ENCODE results near the gene OXSR1. TPM values are rescaled to one million over a fixed set of nuclear protein-coding genes. Genes with fewer than 3 reads are reported as not detected.

Gene OXSR1
- total and polyA plus RNA-seq, 3 experiments from 2014 or later = 16.4 to 60.0 (median 56.3) TPM

- no peaks in the 10 kb centered on the region for H3K9me3 ChIP-seq (ENCODE audit: low read length)
- H3K36me3 Mint-ChIP-seq = peaks cover 7 to 21% (median 9%) of the 10 kb centered on the region in 3 donors
- no peak overlapping the region for H3K4me3 ChIP-seq (ENCODE audit: low read length)
- ChIA-PET POLR2A (no interaction called here), CTCF (no interaction called here)
- no peaks in the 10 kb centered on the region for H3K4me1 Mint-ChIP-seq
- H3K27me3 Mint-ChIP-seq = no peaks in the 10 kb centered on the region
- H3K27me3 ChIP-seq (ENCODE audit: insufficient read depth, low read length, poor library complexity, severe bottlenecking) = no peaks in the 10 kb centered on the region
- no peaks in the 10 kb centered on the region for H3K36me3 ChIP-seq (ENCODE audit: insufficient read depth, low read length)
- H3K4me3 Mint-ChIP-seq = no peak overlapping the region
- H3K27ac ChIP-seq (ENCODE audit: low read depth, low read length) = no peak overlapping the region
- DNase-seq = no peak
- no peaks in the 10 kb centered on the region for H3K9me3 Mint-ChIP-seq
- H3K27ac Mint-ChIP-seq = no peak overlapping the region
- H3K4me1 ChIP-seq (ENCODE audit: insufficient read depth, low read length) = no peaks in the 10 kb centered on the region
These were observed 109.7 kb downstream of the OXSR1 start for GRCh38 chr3:38274864-38275649.

GRCh38 chr3:38275658-38276057, 110.3 kb downstream of the OXSR1 start:
- no peaks in the 10 kb centered on the region for H3K27me3 ChIP-seq (ENCODE audit: insufficient read depth, low read length, poor library complexity, severe bottlenecking)
- no peak overlapping the region for H3K4me3 Mint-ChIP-seq
- no peaks in the 10 kb centered on the region for H3K4me1 Mint-ChIP-seq
- H3K27ac ChIP-seq (ENCODE audit: low read depth, low read length) = no peak overlapping the region
- DNase-seq = no peak
- ChIA-PET POLR2A (no interaction called here), CTCF (no interaction called here)
- H3K27me3 Mint-ChIP-seq = no peaks in the 10 kb centered on the region
- peaks cover 3 to 19% (median 7%) of the 10 kb centered on the region in 3 donors for H3K36me3 Mint-ChIP-seq
- no peaks in the 10 kb centered on the region for H3K36me3 ChIP-seq (ENCODE audit: insufficient read depth, low read length)
- no peak overlapping the region for H3K27ac Mint-ChIP-seq
- H3K4me3 ChIP-seq (ENCODE audit: low read length) = no peak overlapping the region
- H3K9me3 ChIP-seq (ENCODE audit: low read length) = no peaks in the 10 kb centered on the region
- H3K9me3 Mint-ChIP-seq = no peaks in the 10 kb centered on the region
- no peaks in the 10 kb centered on the region for H3K4me1 ChIP-seq (ENCODE audit: insufficient read depth, low read length)

- ChIA-PET CTCF (no interaction called here), POLR2A (no interaction called here)
- H3K4me3 Mint-ChIP-seq = no peak overlapping the region
- H3K27ac Mint-ChIP-seq = no peak overlapping the region
- Histone ChIP-seq H3K36me3 (ENCODE audit: insufficient read depth, low read length) (no peaks in the 10 kb centered on the region), H3K9me3 (ENCODE audit: low read length) (no peaks in the 10 kb centered on the region), H3K4me1 (ENCODE audit: insufficient read depth, low read length) (no peaks in the 10 kb centered on the region), H3K27me3 (ENCODE audit: insufficient read depth, low read length, poor library complexity, severe bottlenecking) (no peaks in the 10 kb centered on the region), H3K27ac (ENCODE audit: low read depth, low read length) (no peak overlapping the region), H3K4me3 (ENCODE audit: low read length) (no peak overlapping the region)
- no peaks in the 10 kb centered on the region for H3K4me1 Mint-ChIP-seq
- peaks cover 0 to 17% (median 5%) of the 10 kb centered on the region in 3 donors for H3K36me3 Mint-ChIP-seq
- H3K9me3 Mint-ChIP-seq = no peaks in the 10 kb centered on the region
- DNase-seq = no peak
- no peaks in the 10 kb centered on the region for H3K27me3 Mint-ChIP-seq
These were observed 111.0 kb downstream of the OXSR1 start for GRCh38 chr3:38276081-38276916.

GRCh38 chr3:38276917-38277630, 111.7 kb downstream of the OXSR1 start:
- Mint-ChIP-seq H3K4me3 (no peak overlapping the region), H3K9me3 (no peaks in the 10 kb centered on the region), H3K27ac (peak overlapping the region in 1 of 8 donors; percentile 34), H3K36me3 (peaks cover 0 to 17% (median 2%) of the 10 kb centered on the region in 3 donors), H3K27me3 (no peaks in the 10 kb centered on the region), H3K4me1 (no peaks in the 10 kb centered on the region)
- ChIA-PET POLR2A (no interaction called here), CTCF (no interaction called here)
- Histone ChIP-seq H3K27me3 (ENCODE audit: insufficient read depth, low read length, poor library complexity, severe bottlenecking) (no peaks in the 10 kb centered on the region), H3K4me3 (ENCODE audit: low read length) (no peak overlapping the region), H3K9me3 (ENCODE audit: low read length) (no peaks in the 10 kb centered on the region), H3K27ac (ENCODE audit: low read depth, low read length) (no peak overlapping the region), H3K4me1 (ENCODE audit: insufficient read depth, low read length) (no peaks in the 10 kb centered on the region), H3K36me3 (ENCODE audit: insufficient read depth, low read length) (no peaks in the 10 kb centered on the region)
- DNase-seq = no peak

- ChIA-PET POLR2A (interaction anchor here (0.7 kb wide), 1 partner anchor 70 kb away, joined by 3 read pairs; no protein-coding TSS in a partner anchor), CTCF (no interaction called here)
- Mint-ChIP-seq H3K27ac (no peak overlapping the region), H3K4me1 (no peaks in the 10 kb centered on the region), H3K4me3 (no peak overlapping the region), H3K9me3 (no peaks in the 10 kb centered on the region), H3K27me3 (no peaks in the 10 kb centered on the region), H3K36me3 (peaks cover 0 to 17% (median 2%) of the 10 kb centered on the region in 3 donors)
- DNase-seq = no peak
- no peaks in the 10 kb centered on the region for H3K27me3 ChIP-seq (ENCODE audit: insufficient read depth, low read length, poor library complexity, severe bottlenecking)
- H3K4me1 ChIP-seq (ENCODE audit: insufficient read depth, low read length) = no peaks in the 10 kb centered on the region
- H3K4me3 ChIP-seq (ENCODE audit: low read length) = no peak overlapping the region
- H3K36me3 ChIP-seq (ENCODE audit: insufficient read depth, low read length) = no peaks in the 10 kb centered on the region
- H3K9me3 ChIP-seq (ENCODE audit: low read length) = no peaks in the 10 kb centered on the region
- no peak overlapping the region for H3K27ac ChIP-seq (ENCODE audit: low read depth, low read length)
These were observed 113.5 kb downstream of the OXSR1 start for GRCh38 chr3:38278841-38279240.

GRCh38 chr3:38281895-38282686, 116.8 kb downstream of the OXSR1 start, which contains the start of gene SLC22A14:
Gene SLC22A14, plus strand, starts transcription at chr3:38282294. Its CDS starts 23,733 bp downstream, at chr3:38306027.
- POLR2A ChIA-PET = interaction anchor here (0.5 kb wide), 1 partner anchor 219 kb away, joined by 4 read pairs; no protein-coding TSS in a partner anchor
- H3K27me3 Mint-ChIP-seq = peaks cover 0 to 2% of the 10 kb centered on the region in 2 donors
- CTCF ChIA-PET = no interaction called here

GRCh38 chr3:38283810-38284755, 118.7 kb downstream of the OXSR1 start:
- H3K27me3 ChIP-seq (ENCODE audit: insufficient read depth, low read length, poor library complexity, severe bottlenecking) = no peaks in the 10 kb centered on the region
- Mint-ChIP-seq H3K27ac (no peak overlapping the region), H3K9me3 (no peaks in the 10 kb centered on the region), H3K4me3 (no peak overlapping the region), H3K36me3 (peaks cover 0 to 2% (median 0%) of the 10 kb centered on the region in 3 donors), H3K4me1 (no peaks in the 10 kb centered on the region), H3K27me3 (peaks cover 0 to 2% of the 10 kb centered on the region in 2 donors)
- H3K9me3 ChIP-seq (ENCODE audit: low read length) = no peaks in the 10 kb centered on the region
- H3K4me1 ChIP-seq (ENCODE audit: insufficient read depth, low read length) = no peaks in the 10 kb centered on the region
- POLR2A ChIA-PET = no interaction called here
- H3K4me3 ChIP-seq (ENCODE audit: low read length) = no peak overlapping the region
- no peak overlapping the region for H3K27ac ChIP-seq (ENCODE audit: low read depth, low read length)
- no peak for DNase-seq
- CTCF ChIA-PET = no interaction called here
- H3K36me3 ChIP-seq (ENCODE audit: insufficient read depth, low read length) = no peaks in the 10 kb centered on the region

More at GRCh38 chr3:38281895-38282686, 116.8 kb downstream of the OXSR1 start, which contains the start of gene SLC22A14:
- H3K4me3 Mint-ChIP-seq = no peak within 1 kb of the TSS
- no peak for DNase-seq
- H3K9me3 ChIP-seq (ENCODE audit: low read length) = no peaks in the 10 kb centered on the region
- H3K27ac Mint-ChIP-seq = no peak within 1 kb of the TSS
- H3K4me1 ChIP-seq (ENCODE audit: insufficient read depth, low read length) = no peaks in the 10 kb centered on the region
- H3K4me1 Mint-ChIP-seq = no peaks in the 10 kb centered on the region
- H3K9me3 Mint-ChIP-seq = no peaks in the 10 kb centered on the region
- no peak within 1 kb of the TSS for H3K4me3 ChIP-seq (ENCODE audit: low read length)
- H3K36me3 ChIP-seq (ENCODE audit: insufficient read depth, low read length) = no peaks in the 10 kb centered on the region
- H3K36me3 Mint-ChIP-seq = peaks cover 0 to 7% (median 2%) of the 10 kb centered on the region in 3 donors
- no peak within 1 kb of the TSS for H3K27ac ChIP-seq (ENCODE audit: low read depth, low read length)
- H3K27me3 ChIP-seq (ENCODE audit: insufficient read depth, low read length, poor library complexity, severe bottlenecking) = no peaks in the 10 kb centered on the region

Data from CD8-positive, alpha-beta memory T cell (primary cell).